Epidermal melanocyte (primary cell): ENCODE results near the gene TRIM72.
"Not testable (repeated sequence)": the region's sequence is repeated elsewhere in the genome, so short reads cannot be mapped to it uniquely, and the experiment has no call there.

Experiments
- DNase-seq: peaks from one replicate; pipeline ENCODE4 v3.0.0; 2011; ENCODE audit warnings: low spot score; ENCODE audit not compliant: insufficient read length

TRIM72 gene

GRCh38 chr16:31190061-31190460 is 23.9 kb upstream of the TRIM72 start:
- no peak for DNase-seq

- DNase-seq: no peak
Observed at GRCh38 chr16:31190818-31191444, 23.0 kb upstream of the TRIM72 start.

- no peak for DNase-seq
Observed at GRCh38 chr16:31191697-31192428, 22.1 kb upstream of the TRIM72 start.

- DNase-seq: no peak
Observed at GRCh38 chr16:31192856-31193642, 20.9 kb upstream of the TRIM72 start.

- no peak for DNase-seq
Observed at GRCh38 chr16:31193874-31194273, 20.0 kb upstream of the TRIM72 start.

GRCh38 chr16:31194898-31195297 is 19.0 kb upstream of the TRIM72 start:
- no peak for DNase-seq

GRCh38 chr16:31195861-31196260 is 18.1 kb upstream of the TRIM72 start:
- not testable (repeated sequence) for DNase-seq

GRCh38 chr16:31196324-31197088 is 17.4 kb upstream of the TRIM72 start:
- DNase-seq: no peak

GRCh38 chr16:31198207-31198882 is 15.6 kb upstream of the TRIM72 start:
- DNase-seq: no peak

GRCh38 chr16:31199430-31200041 is 14.4 kb upstream of the TRIM72 start:
- no peak for DNase-seq

GRCh38 chr16:31200111-31200510 is 13.8 kb upstream of the TRIM72 start:
- not testable (repeated sequence) for DNase-seq

- DNase-seq: no peak
Observed at GRCh38 chr16:31200821-31201568, 12.9 kb upstream of the TRIM72 start.

- DNase-seq: no peak
Observed at GRCh38 chr16:31201582-31202413, 12.1 kb upstream of the TRIM72 start.

- DNase-seq: no peak
Observed at GRCh38 chr16:31202414-31203375, 11.2 kb upstream of the TRIM72 start, which contains the start of gene PYCARD. Gene PYCARD, minus strand, starts transcription at chr16:31202760. Its CDS starts 70 bp downstream, at chr16:31202690.

GRCh38 chr16:31204871-31205666 is 8.8 kb upstream of the TRIM72 start:
- DNase-seq: no peak

- no peak for DNase-seq
Observed at GRCh38 chr16:31206776-31207175, 7.1 kb upstream of the TRIM72 start.

GRCh38 chr16:31213342-31213741 is 577 bp upstream of the TRIM72 start:
- no peak for DNase-seq
